Measurements from ENCODE around the gene CDC20B.

CDC20B gene

DNA sequence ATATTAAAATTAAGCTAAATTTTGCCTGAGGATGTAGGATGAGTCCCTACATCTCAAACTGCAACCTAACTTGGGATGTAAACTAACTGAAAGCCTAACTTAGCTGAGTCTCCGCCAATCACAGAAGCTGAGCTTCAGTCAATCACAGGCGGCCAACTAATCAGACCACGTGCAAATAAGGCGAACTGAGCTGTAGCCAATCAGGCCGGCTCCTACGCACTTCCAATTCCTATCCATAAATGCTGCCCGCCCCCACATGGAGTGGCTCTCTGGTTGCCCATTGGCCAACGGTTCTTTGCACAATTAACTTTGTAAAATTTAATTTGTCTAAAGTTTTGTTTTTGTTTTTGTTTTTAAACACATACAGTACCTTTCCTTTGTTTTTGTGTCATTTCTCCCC is 26.9 kb downstream of the CDC20B start:
- Histone ChIP-seq H3K23ac (ENCODE audit: low read length) (no peak overlapping the region), H3K27me3 (ENCODE audit: insufficient read depth, low read length) (no peaks in the 10 kb centered on the region), H4K91ac (ENCODE audit: low read depth, low read length) (no peak overlapping the region), H3K14ac (ENCODE audit: low read length) (no peak overlapping the region), H2BK5ac (ENCODE audit: low read depth, low read length, poor library complexity) (no peak overlapping the region), H2AK5ac (ENCODE audit: low read length) (no peak overlapping the region), H3K4ac (ENCODE audit: low read depth, low read length) (no peak overlapping the region), H3K18ac (ENCODE audit: low read length) (no peak overlapping the region), H3K9ac (ENCODE audit: low read length) (no peak overlapping the region), H3K9me3 (ENCODE audit: insufficient read depth, low read depth, low read length) (no peaks in the 10 kb centered on the region), H3K4me3 (ENCODE audit: low read depth, low read length) (no peak overlapping the region), H3K36me3 (ENCODE audit: control insufficient read depth in 1 of 2, insufficient read depth in 2 of 2, low read length in 2 of 2) (no peaks in the 10 kb centered on the region), H4K12ac (ENCODE audit: low read depth, low read length) (no peak overlapping the region), H3K79me2 (ENCODE audit: control insufficient read depth, insufficient read depth, low read length, poor library complexity) (no peaks in the 10 kb centered on the region), H3K4me1 (ENCODE audit: control insufficient read depth in 1 of 2, insufficient read depth in 2 of 2, low read length in 2 of 2) (no peaks in the 10 kb centered on the region), H3K79me1 (ENCODE audit: low read length) (no peaks in the 10 kb centered on the region), H2BK12ac (ENCODE audit: low read length) (no peak overlapping the region), H2AFZ (ENCODE audit: insufficient read depth, low read length, poor library complexity) (no peak overlapping the region), H3K4me2 (ENCODE audit: low read length) (no peak overlapping the region), H2BK120ac (ENCODE audit: insufficient read depth, low read length, poor library complexity) (no peak overlapping the region), H4K8ac (ENCODE audit: low read depth, low read length) (no peak overlapping the region), H3K27ac (ENCODE audit: low read depth, low read length) (no peak overlapping the region)
- DNase-seq, result no peak
- WGBS (ENCODE audit: extremely low coverage, insufficient coverage, insufficient read length), result no CpG with 5 or more reads among the region's 8 CpGs

DNA sequence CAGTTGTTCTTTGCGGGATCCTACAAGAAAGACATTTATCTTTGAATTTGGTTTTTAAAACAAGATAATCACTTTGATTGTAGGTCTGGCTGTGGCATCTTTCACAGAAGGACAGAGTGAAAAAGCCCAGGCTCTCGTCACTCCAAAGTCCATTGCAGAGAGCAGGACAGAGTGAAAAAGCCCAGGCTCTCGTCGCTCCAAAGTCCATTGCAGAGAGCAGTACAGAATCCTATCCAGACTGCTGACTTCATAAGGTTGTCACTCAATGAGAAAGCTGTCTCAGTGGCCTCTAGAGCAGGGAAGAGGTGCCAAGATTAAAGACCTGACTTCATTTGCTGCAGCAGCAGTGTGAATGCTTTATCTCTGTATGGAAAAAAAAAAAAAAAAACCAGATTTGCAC is 29.4 kb downstream of the CDC20B start:
- WGBS (ENCODE audit: extremely low coverage, insufficient coverage, insufficient read length), result no CpG with 5 or more reads among the region's 4 CpGs
- Histone ChIP-seq H2BK5ac (ENCODE audit: low read depth, low read length, poor library complexity) (no peak overlapping the region), H3K79me1 (ENCODE audit: low read length) (no peaks in the 10 kb centered on the region), H4K8ac (ENCODE audit: low read depth, low read length) (no peak overlapping the region), H2BK120ac (ENCODE audit: insufficient read depth, low read length, poor library complexity) (no peak overlapping the region), H4K12ac (ENCODE audit: low read depth, low read length) (no peak overlapping the region), H2AK5ac (ENCODE audit: low read length) (no peak overlapping the region), H3K4me1 (ENCODE audit: control insufficient read depth in 1 of 2, insufficient read depth in 2 of 2, low read length in 2 of 2) (no peaks in the 10 kb centered on the region), H3K9ac (ENCODE audit: low read length) (no peak overlapping the region), H3K36me3 (ENCODE audit: control insufficient read depth in 1 of 2, insufficient read depth in 2 of 2, low read length in 2 of 2) (no peaks in the 10 kb centered on the region), H3K27me3 (ENCODE audit: insufficient read depth, low read length) (no peaks in the 10 kb centered on the region), H2BK12ac (ENCODE audit: low read length) (no peak overlapping the region), H4K91ac (ENCODE audit: low read depth, low read length) (no peak overlapping the region), H3K18ac (ENCODE audit: low read length) (no peak overlapping the region), H3K14ac (ENCODE audit: low read length) (no peak overlapping the region), H3K4me3 (ENCODE audit: low read depth, low read length) (no peak overlapping the region), H3K27ac (ENCODE audit: low read depth, low read length) (no peak overlapping the region), H3K23ac (ENCODE audit: low read length) (no peak overlapping the region), H2AFZ (ENCODE audit: insufficient read depth, low read length, poor library complexity) (no peak overlapping the region), H3K9me3 (ENCODE audit: insufficient read depth, low read depth, low read length) (no peaks in the 10 kb centered on the region), H3K4me2 (ENCODE audit: low read length) (no peak overlapping the region), H3K79me2 (ENCODE audit: control insufficient read depth, insufficient read depth, low read length, poor library complexity) (no peaks in the 10 kb centered on the region), H3K4ac (ENCODE audit: low read depth, low read length) (no peak overlapping the region)
- DNase-seq, result no peak

DNA sequence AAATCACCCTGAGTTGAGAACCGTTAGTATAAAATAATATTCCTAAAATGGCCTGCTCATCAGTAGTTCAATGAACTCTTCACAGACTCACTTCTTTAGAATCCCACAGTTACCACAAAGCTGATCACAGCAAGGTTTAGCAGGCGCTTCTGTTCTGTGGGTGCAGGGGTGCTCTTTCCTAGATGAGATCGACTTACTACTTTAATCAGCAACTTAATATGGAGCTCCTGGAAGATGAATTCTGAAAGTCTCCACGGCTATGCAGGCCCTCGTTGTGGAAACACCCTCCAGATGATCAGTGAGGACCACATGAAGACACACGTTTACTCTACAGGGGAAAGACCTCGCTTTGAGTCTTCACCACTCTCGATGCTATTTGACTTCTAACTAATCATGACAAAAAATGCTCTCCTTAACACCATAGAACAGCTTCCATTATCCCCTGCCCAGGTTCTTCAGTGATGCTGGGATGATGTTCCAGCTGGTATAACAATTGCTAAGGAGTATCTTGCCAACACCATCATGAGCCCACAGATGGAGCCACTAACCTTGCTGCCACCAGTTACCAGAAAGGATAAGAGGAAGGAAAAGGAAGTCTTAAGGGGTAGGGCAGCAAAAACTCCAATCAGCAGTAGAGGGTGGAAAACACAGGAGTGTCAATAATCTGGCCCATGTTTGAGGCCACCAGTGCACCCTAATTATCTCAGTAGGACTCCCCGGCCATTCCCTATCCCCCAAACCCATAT is 30.9 kb downstream of the CDC20B start:
- Histone ChIP-seq H3K36me3 (ENCODE audit: control insufficient read depth in 1 of 2, insufficient read depth in 2 of 2, low read length in 2 of 2) (no peaks in the 10 kb centered on the region), H3K4me3 (ENCODE audit: low read depth, low read length) (no peak overlapping the region), H3K9me3 (ENCODE audit: insufficient read depth, low read depth, low read length) (no peaks in the 10 kb centered on the region), H3K27me3 (ENCODE audit: insufficient read depth, low read length) (no peaks in the 10 kb centered on the region), H3K4me2 (ENCODE audit: low read length) (no peak overlapping the region), H3K14ac (ENCODE audit: low read length) (no peak overlapping the region), H2AK5ac (ENCODE audit: low read length) (no peak overlapping the region), H3K79me2 (ENCODE audit: control insufficient read depth, insufficient read depth, low read length, poor library complexity) (no peaks in the 10 kb centered on the region), H2BK12ac (ENCODE audit: low read length) (no peak overlapping the region), H3K18ac (ENCODE audit: low read length) (no peak overlapping the region), H2AFZ (ENCODE audit: insufficient read depth, low read length, poor library complexity) (no peak overlapping the region), H4K91ac (ENCODE audit: low read depth, low read length) (no peak overlapping the region), H3K9ac (ENCODE audit: low read length) (no peak overlapping the region), H3K79me1 (ENCODE audit: low read length) (no peaks in the 10 kb centered on the region), H3K27ac (ENCODE audit: low read depth, low read length) (no peak overlapping the region), H3K23ac (ENCODE audit: low read length) (no peak overlapping the region), H4K12ac (ENCODE audit: low read depth, low read length) (no peak overlapping the region), H2BK5ac (ENCODE audit: low read depth, low read length, poor library complexity) (no peak overlapping the region), H4K8ac (ENCODE audit: low read depth, low read length) (no peak overlapping the region), H3K4ac (ENCODE audit: low read depth, low read length) (no peak overlapping the region), H3K4me1 (ENCODE audit: control insufficient read depth in 1 of 2, insufficient read depth in 2 of 2, low read length in 2 of 2) (no peaks in the 10 kb centered on the region), H2BK120ac (ENCODE audit: insufficient read depth, low read length, poor library complexity) (no peak overlapping the region)
- no CpG with 5 or more reads among the region's 9 CpGs for WGBS (ENCODE audit: extremely low coverage, insufficient coverage, insufficient read length)
- no peak for DNase-seq

GRCh38 chr5:55140908-55141665 is 31.9 kb downstream of the CDC20B start:
- Histone ChIP-seq H4K8ac (ENCODE audit: low read depth, low read length) (no peak overlapping the region), H3K79me2 (ENCODE audit: control insufficient read depth, insufficient read depth, low read length, poor library complexity) (no peaks in the 10 kb centered on the region), H3K14ac (ENCODE audit: low read length) (no peak overlapping the region), H3K4me1 (ENCODE audit: control insufficient read depth in 1 of 2, insufficient read depth in 2 of 2, low read length in 2 of 2) (no peaks in the 10 kb centered on the region), H2AK5ac (ENCODE audit: low read length) (no peak overlapping the region), H3K4ac (ENCODE audit: low read depth, low read length) (no peak overlapping the region), H3K4me3 (ENCODE audit: low read depth, low read length) (no peak overlapping the region), H2BK5ac (ENCODE audit: low read depth, low read length, poor library complexity) (no peak overlapping the region), H3K27me3 (ENCODE audit: insufficient read depth, low read length) (no peaks in the 10 kb centered on the region), H3K27ac (ENCODE audit: low read depth, low read length) (no peak overlapping the region), H3K9me3 (ENCODE audit: insufficient read depth, low read depth, low read length) (no peaks in the 10 kb centered on the region), H4K91ac (ENCODE audit: low read depth, low read length) (no peak overlapping the region), H2BK12ac (ENCODE audit: low read length) (no peak overlapping the region), H3K79me1 (ENCODE audit: low read length) (no peaks in the 10 kb centered on the region), H3K36me3 (ENCODE audit: control insufficient read depth in 1 of 2, insufficient read depth in 2 of 2, low read length in 2 of 2) (no peaks in the 10 kb centered on the region), H3K4me2 (ENCODE audit: low read length) (no peak overlapping the region), H3K23ac (ENCODE audit: low read length) (no peak overlapping the region), H2AFZ (ENCODE audit: insufficient read depth, low read length, poor library complexity) (no peak overlapping the region), H2BK120ac (ENCODE audit: insufficient read depth, low read length, poor library complexity) (no peak overlapping the region), H4K12ac (ENCODE audit: low read depth, low read length) (no peak overlapping the region), H3K9ac (ENCODE audit: low read length) (no peak overlapping the region), H3K18ac (ENCODE audit: low read length) (no peak overlapping the region)
- DNase-seq, result no peak
- WGBS (ENCODE audit: extremely low coverage, insufficient coverage, insufficient read length), result no CpG with 5 or more reads among the region's 9 CpGs
